ENCODE measurements around the gene PTPRG. TPM values are rescaled to one million over a fixed set of nuclear protein-coding genes. Genes with fewer than 3 reads are reported as not detected.

The PTPRG gene
- total and polyA plus RNA-seq, 4 donors: 3.6 to 35.6 (median 8.1) TPM

- TF ChIP-seq EGR1 (IDR thresholded peaks at IDR 0.05; ENCODE audit: low read depth in 2 of 2) (no peak), HNF4G (IDR thresholded peaks at IDR 0.05) (no peak), FOXA2 (IDR thresholded peaks at IDR 0.05) (no peak)
Observed at GRCh38 chr3:61967019-61967418, 405.6 kb downstream of the PTPRG start (continued).

DNA sequence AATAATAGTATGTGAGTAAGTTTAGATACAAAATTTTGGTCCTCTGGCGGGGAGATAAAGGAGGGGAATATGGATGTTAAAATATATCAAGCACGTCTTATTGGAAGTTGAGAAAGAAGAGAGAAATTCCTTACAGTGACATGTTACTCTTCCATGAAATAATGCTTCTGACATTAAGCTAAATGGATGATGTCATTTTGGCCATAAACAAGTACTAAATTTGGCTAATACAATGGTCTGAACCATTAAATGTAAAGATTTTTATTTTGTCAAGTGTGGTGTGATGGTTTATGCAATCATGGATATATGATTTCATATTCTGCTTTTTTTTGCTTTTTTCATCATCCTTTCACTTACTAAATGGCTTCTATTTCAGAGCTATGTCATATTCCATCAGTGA lies 406.6 kb downstream of the PTPRG start:
- peaks cover 0 to 10% (median 5%) of the 10 kb centered on the region in 4 donors for H3K4me1 ChIP-seq (ENCODE audit: control insufficient read depth in 4 of 4, insufficient read depth in 4 of 4, low read length in 3 of 4)
- TF ChIP-seq EGR1 (IDR thresholded peaks at IDR 0.05; ENCODE audit: low read depth in 2 of 2) (no peak), ATF3 (IDR thresholded peaks at IDR 0.05) (no peak), FOXA2 (IDR thresholded peaks at IDR 0.05) (no peak), NR2F2 (IDR thresholded peaks at IDR 0.05) (no peak)
- no peaks in the 10 kb centered on the region for H3K27me3 ChIP-seq (ENCODE audit: control insufficient read depth in 4 of 4, insufficient read depth in 4 of 4, low read length in 3 of 4)
- no peaks in the 10 kb centered on the region for H3K9me3 ChIP-seq (ENCODE audit: control insufficient read depth in 4 of 4, low read length in 3 of 4)
- H3K36me3 ChIP-seq (ENCODE audit: control insufficient read depth in 4 of 4, insufficient read depth in 3 of 4, low read depth in 1 of 4, low read length in 3 of 4): no peaks in the 10 kb centered on the region
- 94% methylated on average over 2 of the region's 2 CpGs for WGBS
- no peak overlapping the region for H3K4me3 ChIP-seq (ENCODE audit: low read depth in 1 of 3, low read length in 3 of 3)
- no peak overlapping the region for H3K27ac ChIP-seq (ENCODE audit: low read depth in 1 of 2, low read length in 2 of 2)
- no peak for DNase-seq (ENCODE audit: low spot score)
- no peak overlapping the region for H3K9ac ChIP-seq (ENCODE audit: low read depth in 1 of 2, low read length in 2 of 2)

DNA sequence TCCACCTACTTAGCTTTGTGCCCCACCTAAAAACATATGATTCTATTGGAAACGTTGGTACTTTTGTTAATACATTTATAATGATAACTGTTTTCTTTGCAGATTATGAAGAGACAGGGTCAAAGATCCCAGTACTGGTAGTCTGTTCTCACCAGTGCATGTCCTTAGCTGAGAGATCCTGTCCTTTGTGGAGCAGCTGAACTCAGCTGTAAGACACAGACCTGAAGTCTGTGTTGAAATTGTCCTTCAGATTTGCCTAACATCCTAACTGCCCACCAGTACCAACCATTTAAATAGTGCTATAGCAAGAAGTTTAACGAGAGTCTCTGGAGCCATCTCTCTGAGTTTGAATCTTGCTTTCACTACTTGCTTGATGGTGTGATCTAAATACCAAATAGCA lies 413.3 kb downstream of the PTPRG start:
- no peak for TF ChIP-seq JUND (IDR thresholded peaks at IDR 0.05)
- no peak for TF ChIP-seq TAF1 (conservative IDR thresholded peaks at IDR 0.05)
- no peak for TF ChIP-seq YY1 (IDR thresholded peaks at IDR 0.05)
- no peak for TF ChIP-seq HNF4A (conservative IDR thresholded peaks at IDR 0.05)
- TF ChIP-seq GABPA (IDR thresholded peaks at IDR 0.05 in 1 of 2, conservative IDR thresholded peaks at IDR 0.05 in 1 of 2): no peak
- no peak for TF ChIP-seq EGR1 (IDR thresholded peaks at IDR 0.05; ENCODE audit: low read depth in 2 of 2)
- no peak for TF ChIP-seq NR2F2 (IDR thresholded peaks at IDR 0.05)
- TF ChIP-seq FOXA1 (IDR thresholded peaks at IDR 0.05): no peak
- no peak for TF ChIP-seq ZBTB33 (IDR thresholded peaks at IDR 0.05)
- TF ChIP-seq, protein P1, sequence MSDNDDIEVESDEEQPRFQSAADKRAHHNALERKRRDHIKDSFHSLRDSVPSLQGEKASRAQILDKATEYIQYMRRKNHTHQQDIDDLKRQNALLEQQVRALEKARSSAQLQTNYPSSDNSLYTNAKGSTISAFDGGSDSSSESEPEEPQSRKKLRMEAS (IDR thresholded peaks at IDR 0.05): no peak
- TF ChIP-seq ATF3 (IDR thresholded peaks at IDR 0.05): no peak
- TF ChIP-seq RXRA (IDR thresholded peaks at IDR 0.05): no peak
- no peak for TF ChIP-seq CTCF (IDR thresholded peaks at IDR 0.05; ENCODE audit: low read depth, low read length, missing input control)
- TF ChIP-seq, protein P2, sequence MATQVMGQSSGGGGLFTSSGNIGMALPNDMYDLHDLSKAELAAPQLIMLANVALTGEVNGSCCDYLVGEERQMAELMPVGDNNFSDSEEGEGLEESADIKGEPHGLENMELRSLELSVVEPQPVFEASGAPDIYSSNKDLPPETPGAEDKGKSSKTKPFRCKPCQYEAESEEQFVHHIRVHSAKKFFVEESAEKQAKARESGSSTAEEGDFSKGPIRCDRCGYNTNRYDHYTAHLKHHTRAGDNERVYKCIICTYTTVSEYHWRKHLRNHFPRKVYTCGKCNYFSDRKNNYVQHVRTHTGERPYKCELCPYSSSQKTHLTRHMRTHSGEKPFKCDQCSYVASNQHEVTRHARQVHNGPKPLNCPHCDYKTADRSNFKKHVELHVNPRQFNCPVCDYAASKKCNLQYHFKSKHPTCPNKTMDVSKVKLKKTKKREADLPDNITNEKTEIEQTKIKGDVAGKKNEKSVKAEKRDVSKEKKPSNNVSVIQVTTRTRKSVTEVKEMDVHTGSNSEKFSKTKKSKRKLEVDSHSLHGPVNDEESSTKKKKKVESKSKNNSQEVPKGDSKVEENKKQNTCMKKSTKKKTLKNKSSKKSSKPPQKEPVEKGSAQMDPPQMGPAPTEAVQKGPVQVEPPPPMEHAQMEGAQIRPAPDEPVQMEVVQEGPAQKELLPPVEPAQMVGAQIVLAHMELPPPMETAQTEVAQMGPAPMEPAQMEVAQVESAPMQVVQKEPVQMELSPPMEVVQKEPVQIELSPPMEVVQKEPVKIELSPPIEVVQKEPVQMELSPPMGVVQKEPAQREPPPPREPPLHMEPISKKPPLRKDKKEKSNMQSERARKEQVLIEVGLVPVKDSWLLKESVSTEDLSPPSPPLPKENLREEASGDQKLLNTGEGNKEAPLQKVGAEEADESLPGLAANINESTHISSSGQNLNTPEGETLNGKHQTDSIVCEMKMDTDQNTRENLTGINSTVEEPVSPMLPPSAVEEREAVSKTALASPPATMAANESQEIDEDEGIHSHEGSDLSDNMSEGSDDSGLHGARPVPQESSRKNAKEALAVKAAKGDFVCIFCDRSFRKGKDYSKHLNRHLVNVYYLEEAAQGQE (IDR thresholded peaks at IDR 0.05): no peak
- no peak for TF ChIP-seq RAD21 (IDR thresholded peaks at IDR 0.05)
- TF ChIP-seq FOXA2 (IDR thresholded peaks at IDR 0.05): no peak
- no peak for TF ChIP-seq SP1 (IDR thresholded peaks at IDR 0.05)
- no peak for TF ChIP-seq HNF4G (IDR thresholded peaks at IDR 0.05)
- 78% methylated on average over 2 of the region's 2 CpGs for WGBS

More for the DNA sequence above, 413.3 kb downstream of the PTPRG start:
- peaks cover 2 to 13% (median 12%) of the 10 kb centered on the region in 4 donors for H3K4me1 ChIP-seq (ENCODE audit: control insufficient read depth in 4 of 4, insufficient read depth in 4 of 4, low read length in 3 of 4)
- no peak overlapping the region for H3K9ac ChIP-seq (ENCODE audit: low read depth in 1 of 2, low read length in 2 of 2)
- H3K36me3 ChIP-seq (ENCODE audit: control insufficient read depth in 4 of 4, insufficient read depth in 3 of 4, low read depth in 1 of 4, low read length in 3 of 4): no peaks in the 10 kb centered on the region
- no peak for DNase-seq (ENCODE audit: low spot score)
- H3K9me3 ChIP-seq (ENCODE audit: control insufficient read depth in 4 of 4, low read length in 3 of 4): no peaks in the 10 kb centered on the region
- H3K27ac ChIP-seq (ENCODE audit: low read depth in 1 of 2, low read length in 2 of 2): no peak overlapping the region
- H3K4me3 ChIP-seq (ENCODE audit: low read depth in 1 of 3, low read length in 3 of 3): no peak overlapping the region
- H3K27me3 ChIP-seq (ENCODE audit: control insufficient read depth in 4 of 4, insufficient read depth in 4 of 4, low read length in 3 of 4): no peaks in the 10 kb centered on the region

Measured in liver (tissue), 9 donors.